Renal pelvis (tissue), 4 donors: ENCODE results near the gene CPNE6. TPM values are rescaled to one million over a fixed set of nuclear protein-coding genes. Genes with fewer than 3 reads are reported as not detected.

Experiments
- DNase-seq: peaks from one replicate; pipeline ENCODE4 v3.0.0-alpha.2; 2013
- polyA plus RNA-seq, 3 donors: library from polyadenylated mRNA; unstranded; fragments of 120-200 nt; gene quantifications; one replicate each; pipeline ENCODE4 v1.2.1, GENCODE V29; 2013; ENCODE audit not compliant: insufficient read length in 3 of 3

CPNE6 gene
- polyA plus RNA-seq, 3 donors = 0.24 TPM; not detected in 2

GRCh38 chr14:24054324-24054641 is 17.1 kb upstream of the CPNE6 start:
- DNase-seq = no peak

DNA sequence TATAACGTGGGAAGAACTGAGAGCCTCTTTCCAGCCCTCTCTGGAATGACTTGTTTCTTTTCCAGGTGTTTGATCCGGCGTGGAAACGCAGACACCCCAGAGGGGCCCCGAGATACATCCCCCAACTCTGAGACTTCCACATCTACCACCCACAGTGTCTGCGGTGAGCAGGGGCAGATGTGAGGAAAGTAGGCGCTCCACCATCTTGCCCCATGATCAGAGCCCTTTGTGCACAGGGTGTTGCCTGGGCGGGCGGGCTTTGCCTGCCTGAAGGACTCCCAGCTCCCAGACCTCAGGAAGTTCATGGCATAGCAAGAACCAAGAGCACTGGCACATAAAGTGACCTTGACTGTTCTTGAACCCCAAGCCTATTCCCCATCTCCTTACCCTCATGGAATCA is 16.7 kb upstream of the CPNE6 start:
- no peak for DNase-seq

- DNase-seq = no peak
These were observed 15.2 kb upstream of the CPNE6 start for GRCh38 chr14:24055971-24056799.

DNA sequence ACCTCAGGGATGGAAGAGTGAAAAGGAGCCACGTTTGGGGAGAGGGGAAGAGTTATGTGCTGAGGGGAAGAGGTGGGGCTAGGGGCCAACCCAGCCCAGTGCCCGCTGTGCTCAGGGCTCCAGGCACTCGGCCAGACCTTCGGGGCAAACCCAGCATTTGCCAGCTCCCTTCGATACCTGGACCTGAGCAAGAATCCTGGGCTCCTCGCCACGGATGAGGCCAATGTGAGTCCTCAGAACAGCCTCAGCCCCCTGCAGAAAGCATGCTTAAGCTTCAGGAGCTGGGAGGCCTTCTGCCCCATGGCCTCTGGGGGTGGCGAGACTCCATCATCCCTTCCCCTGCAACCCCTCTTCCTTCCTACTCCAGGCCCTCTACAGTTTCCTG is 14.6 kb upstream of the CPNE6 start:
- DNase-seq = no peak

DNA sequence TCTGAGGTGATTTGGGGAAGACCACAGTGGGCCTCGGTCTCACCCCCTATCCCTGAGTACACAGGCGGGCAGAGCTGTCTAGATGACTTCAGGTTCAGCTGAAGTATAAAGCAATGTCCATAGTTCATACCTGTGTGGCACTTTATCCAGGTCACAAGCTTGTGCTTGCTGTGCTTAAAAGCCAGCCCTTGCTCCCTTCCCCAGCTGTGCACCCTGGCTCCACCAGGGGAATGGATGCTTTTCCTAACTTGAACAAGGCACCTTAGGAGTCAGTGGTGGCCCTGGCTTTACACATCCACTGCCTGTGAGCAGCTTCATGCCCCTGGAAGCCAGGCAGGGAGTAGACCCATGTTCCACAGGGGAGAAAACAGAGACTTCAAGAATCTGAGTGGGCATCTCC is 14.1 kb upstream of the CPNE6 start:
- no peak for DNase-seq

- no peak for DNase-seq
These were observed 13.5 kb upstream of the CPNE6 start for GRCh38 chr14:24057867-24058259.

DNA sequence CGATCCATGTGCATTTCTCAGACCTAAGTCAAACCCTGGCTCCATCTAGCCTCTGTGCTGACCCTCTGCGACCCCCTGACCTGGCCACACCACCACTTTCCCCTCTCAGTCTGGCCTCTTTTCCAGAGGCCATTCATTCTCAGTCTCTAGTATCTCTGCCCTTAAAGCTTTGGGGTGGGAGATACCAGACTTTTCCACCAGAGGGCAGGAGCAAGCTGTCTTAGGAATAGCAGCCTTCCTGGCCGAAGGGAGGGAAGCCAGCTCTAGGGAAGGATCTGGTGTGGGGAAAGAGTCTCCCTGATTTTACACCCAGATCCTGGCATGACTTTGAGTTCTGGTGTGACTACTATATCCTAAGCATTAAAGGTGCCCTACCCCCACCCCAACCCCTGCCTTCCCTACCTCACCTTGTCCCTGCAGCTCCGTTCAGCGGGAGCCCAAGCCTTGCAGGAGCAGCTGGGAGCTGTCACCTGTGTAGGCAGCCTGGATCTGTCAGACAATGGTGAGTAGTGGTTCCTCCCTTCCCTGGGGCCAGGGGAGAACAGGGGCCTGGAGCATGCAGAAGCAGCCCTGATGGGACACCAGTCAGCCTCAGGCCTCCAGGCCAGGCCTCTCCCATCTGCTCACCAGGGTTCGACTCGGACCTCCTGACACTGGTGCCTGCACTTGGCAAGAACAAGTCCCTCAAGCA is 13.0 kb upstream of the CPNE6 start:
- DNase-seq = peak; percentile 80

- DNase-seq = no peak
These were observed 12.3 kb upstream of the CPNE6 start for GRCh38 chr14:24058951-24059475.

DNA sequence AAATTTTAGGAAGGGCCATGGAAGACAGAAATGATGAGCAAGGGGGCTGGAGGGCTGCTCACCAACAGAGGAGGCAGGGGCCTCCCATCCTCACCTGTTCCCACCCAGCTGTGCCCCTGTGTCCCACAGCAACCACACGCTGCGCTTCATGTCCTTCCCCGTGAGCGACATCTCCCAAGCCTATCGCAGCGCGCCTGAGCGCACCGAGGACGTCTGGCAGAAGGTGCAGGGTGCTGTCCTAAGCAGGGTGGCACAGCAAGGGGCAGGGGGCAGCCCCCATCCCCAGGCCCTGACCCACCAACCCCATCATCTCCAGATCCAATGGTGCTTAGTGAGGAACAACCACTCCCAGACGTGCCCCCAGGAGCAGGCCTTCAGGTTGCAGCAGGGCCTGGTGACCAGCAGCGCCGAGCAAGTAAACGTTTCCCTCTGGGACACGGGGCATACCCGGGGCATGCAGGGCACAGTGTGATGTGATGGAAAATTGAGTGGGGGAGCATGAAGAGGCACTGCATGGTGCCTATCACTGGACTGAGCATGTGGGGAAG is 11.4 kb upstream of the CPNE6 start:
- no peak for DNase-seq

DNA sequence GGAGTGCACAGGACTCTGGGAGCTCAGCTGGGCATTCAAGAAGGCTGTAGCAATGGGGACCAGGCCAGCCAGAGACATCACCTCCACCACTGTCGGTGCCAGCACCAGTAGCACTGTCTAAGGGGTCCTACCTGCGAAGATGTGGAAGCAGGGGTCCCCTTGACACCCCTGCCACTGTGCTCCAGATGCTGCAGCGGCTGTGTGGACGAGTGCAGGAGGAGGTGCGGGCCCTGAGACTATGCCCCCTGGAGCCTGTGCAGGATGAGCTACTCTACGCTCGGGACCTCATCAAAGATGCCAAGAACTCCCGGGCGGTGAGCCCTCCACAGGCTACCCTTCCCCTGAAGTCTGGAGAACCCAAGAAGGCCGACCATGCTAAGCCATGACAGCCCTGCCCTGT is 10.9 kb upstream of the CPNE6 start:
- DNase-seq = no peak

DNA sequence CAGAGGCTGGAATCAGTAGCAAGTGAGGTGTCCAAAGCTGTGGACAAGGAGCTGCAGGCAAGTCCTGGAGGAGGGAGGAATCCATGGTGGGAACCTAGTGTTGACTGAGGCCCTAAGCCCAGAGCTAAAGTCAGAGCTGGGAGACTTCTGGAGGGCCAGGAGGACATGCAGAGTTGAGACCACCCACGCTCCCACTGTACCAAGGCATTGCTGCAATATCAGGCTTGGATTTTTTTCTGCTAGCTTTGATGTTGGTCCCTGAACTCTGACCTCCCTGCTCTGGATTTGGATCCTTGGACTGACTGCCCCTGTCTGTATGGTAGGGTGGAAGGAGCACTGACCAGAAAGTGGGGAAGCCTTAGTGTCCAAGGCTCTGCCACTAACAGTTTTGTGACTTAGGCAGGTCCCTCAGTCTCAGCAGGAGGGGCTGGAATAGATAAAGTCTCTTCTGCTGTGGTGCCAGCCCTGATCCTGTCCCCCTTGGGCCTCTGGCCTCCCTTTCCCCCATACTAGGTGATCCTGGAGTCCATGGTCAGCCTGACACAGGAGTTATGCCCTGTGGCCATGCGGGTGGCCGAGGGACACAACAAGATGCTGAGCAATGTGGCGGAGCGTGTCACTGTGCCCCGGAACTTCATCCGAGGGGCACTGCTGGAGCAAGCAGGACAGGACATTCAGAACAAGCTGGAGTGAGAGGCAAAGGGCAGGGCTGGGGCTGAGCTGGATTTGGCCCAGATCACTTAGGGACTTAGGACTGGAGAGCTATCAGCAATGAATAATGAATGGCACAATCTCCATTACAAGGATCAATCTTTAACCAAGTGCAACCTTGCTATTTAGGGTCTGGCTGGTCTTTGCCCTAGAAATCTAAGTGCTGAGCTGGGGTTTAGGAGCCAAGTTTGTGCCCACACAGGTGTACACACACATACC is 10.1 kb upstream of the CPNE6 start:
- DNase-seq = no peak

- DNase-seq = no peak
These were observed 9.0 kb upstream of the CPNE6 start for GRCh38 chr14:24062216-24062980.

DNA sequence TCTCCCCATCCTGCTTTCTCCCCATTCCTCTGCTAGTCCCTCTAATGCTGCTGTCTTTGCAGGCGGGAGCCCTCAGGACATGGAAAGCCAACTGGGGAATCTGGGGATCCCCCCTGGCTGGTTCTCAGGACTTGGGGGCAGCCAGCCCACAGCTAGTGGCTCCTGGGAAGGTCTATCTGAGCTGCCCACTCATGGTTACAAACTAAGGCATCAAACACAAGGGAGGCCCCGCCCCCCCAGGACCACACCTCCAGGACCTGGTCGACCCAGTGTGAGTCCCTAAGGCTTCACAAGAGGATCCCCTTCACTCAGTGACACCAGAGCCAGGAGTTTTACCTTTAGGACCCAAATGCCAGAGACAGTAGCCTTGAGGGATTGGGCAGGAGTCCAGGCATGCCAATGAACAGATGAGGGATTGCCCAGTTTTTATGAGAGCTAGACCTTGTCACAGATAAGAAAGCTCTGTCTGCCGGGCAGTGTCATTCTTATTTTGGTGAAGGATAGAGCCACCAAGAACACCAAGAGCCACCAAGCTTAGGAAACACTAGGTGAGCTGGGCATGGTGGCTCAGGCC is 8.0 kb upstream of the CPNE6 start:
- no peak for DNase-seq

DNA sequence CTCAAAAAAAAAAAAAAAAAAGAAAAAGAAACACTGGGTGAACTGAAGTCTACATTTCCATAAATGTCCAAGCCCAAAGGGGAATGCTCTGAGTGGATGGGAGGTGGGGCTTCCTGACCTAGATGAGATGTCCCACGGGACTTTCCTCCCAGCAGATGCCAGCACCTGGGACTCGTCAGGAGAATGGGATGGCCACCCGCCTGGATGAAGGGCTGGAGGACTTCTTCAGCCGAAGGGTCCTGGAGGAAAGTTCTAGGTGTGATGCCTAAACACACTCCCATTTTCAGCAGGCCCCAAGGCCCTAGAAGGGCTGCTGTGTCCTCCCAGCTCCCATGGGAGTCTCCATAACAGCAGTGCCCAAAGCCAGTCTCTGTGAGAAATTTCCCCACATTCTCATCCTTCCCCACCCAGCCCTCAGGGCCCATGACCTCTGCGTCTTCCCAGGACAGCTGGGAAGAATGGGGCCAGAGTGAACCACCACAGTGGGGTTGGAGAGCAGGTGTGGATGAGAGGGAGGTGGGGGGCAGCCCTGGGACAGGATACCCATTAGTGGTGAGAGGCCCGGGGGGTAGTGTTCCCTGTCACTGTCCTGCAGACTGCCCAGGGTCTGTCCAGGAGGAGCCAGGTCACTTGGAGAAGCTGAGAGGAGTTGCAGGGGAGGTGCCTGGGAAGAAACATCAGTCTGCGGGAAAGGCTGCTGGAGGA is 7.1 kb upstream of the CPNE6 start:
- DNase-seq = no peak

GRCh38 chr14:24064856-24065255 is 6.5 kb upstream of the CPNE6 start:
- no peak for DNase-seq

- no peak for DNase-seq
These were observed 6.0 kb upstream of the CPNE6 start for GRCh38 chr14:24065408-24065807.

DNA sequence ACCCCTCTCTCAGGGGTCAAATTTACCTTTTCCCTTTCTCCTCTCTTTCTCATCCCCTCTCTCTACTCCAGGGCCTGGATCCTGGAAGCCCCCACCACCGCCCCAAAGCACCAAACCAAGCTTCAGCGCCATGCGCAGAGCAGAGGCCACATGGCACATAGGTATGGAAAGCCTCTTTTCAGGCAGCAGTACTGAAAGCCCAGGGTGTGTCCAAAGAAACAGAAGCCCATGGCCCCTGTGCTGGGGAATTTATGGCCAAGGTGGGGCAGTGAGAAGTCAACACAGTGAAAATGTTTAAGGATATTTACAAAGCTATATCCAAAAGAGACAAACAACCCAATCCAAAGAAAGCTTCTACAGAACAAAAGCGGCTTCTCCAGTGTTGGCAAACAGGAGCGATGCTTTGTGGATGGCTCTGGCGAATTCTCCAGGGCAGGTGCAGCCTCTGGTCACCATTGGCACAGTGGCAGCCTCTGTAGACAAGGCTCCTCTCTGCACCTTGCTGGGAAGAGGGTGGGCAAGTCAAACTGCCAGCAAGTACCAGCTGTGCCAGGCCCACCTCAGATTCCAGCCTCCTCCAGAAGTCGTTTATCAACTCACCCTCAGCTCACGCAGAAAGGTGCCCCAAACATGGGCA is 4.7 kb upstream of the CPNE6 start:
- DNase-seq = no peak

- DNase-seq = no peak
These were observed 4.0 kb upstream of the CPNE6 start for GRCh38 chr14:24067133-24068082.
